Body of pancreas (tissue), 4 donors: Measurements from ENCODE around the gene FAM3D. TPM values are rescaled to one million over a fixed set of nuclear protein-coding genes. Genes with fewer than 3 reads are reported as not detected.
"Not testable (repeated sequence)": the region's sequence is repeated elsewhere in the genome, so short reads cannot be mapped to it uniquely, and the experiment has no call there.

Experiments used
- ATAC-seq: fragments of 150-250 bp; one replicate; pipeline ENCODE4 v1.9.1; 2016
- DNase-seq, 4 donors: peaks; one replicate each; pipeline ENCODE4 v3.0.0-alpha.2; 2019
- H3K27ac ChIP-seq, 4 donors: fragments of 200-600 bp; sonication (generic); 1 replicate in 3 of 4; 2 replicates in 1 of 4; pipeline versions ENCODE4 v1.5.1 to v1.6.1; 2016 to 2019; ENCODE audit warnings: mild to moderate bottlenecking in 1 of 4, mixed read lengths in 1 of 4, moderate library complexity in 1 of 4
- H3K27me3 ChIP-seq, 2 donors: fragments of 200-600 bp; sonication (generic); one replicate each; pipeline ENCODE4 v1.6.0; 2016; ENCODE audit warnings: mild to moderate bottlenecking in 1 of 2
- H3K36me3 ChIP-seq, 2 donors: fragments of 200-600 bp; sonication (generic); replicated peaks in 1 of 2; 2 replicates each; pipeline ENCODE4 v1.5.1; 2016; ENCODE audit warnings: low read depth in 2 of 2; ENCODE audit not compliant: insufficient read depth in 1 of 2
- H3K4me1 ChIP-seq: fragments of 200-600 bp; sonication (generic); one replicate; pipeline ENCODE4 v1.6.0; 2016
- H3K4me3 ChIP-seq, 2 donors: fragments of 200-600 bp; sonication (generic); 1 replicate in 1 of 2; 2 replicates in 1 of 2; pipeline ENCODE4 v1.5.1; 2016 to 2019
- H3K9me3 ChIP-seq, 3 donors: fragments of 200-600 bp; sonication (generic); 1 replicate in 2 of 3; 2 replicates in 1 of 3; pipeline ENCODE4 v1.5.1; 2016
- POLR2A ChIP-seq, 3 donors: fragments of 450-650 bp; IDR thresholded peaks; one replicate each; pipeline ENCODE4 v1.6.1; 2016; ENCODE audit warnings: antibody characterized with exemption in 3 of 3, mild to moderate bottlenecking in 2 of 3
- WGBS, 2 donors: methylation state at CpG; one replicate each; pipeline ENCODE4 v1.1.5; 2017; 5-methylcytosine and 5-hydroxymethylcytosine counted together
- intact Hi-C: fragments of 100-400 bp; cut with DNase I; formaldehyde crosslinking; loops from one replicate; pipeline ENCODE4 v1.15.1; 2023
- total RNA-seq, 2 donors: library from RNA; depleted of rRNA; stranded (reverse); fragments of >200 nt; gene quantifications; one replicate each; pipeline ENCODE4 v1.1.0, GENCODE V29; 2016
- TF ChIP-seq, protein P1 (sequence below), 7 experiments: fragments of 450-650 bp in 4 of 7; fragments of 200-600 bp in 3 of 7; sonication (generic) in 3 of 7; IDR thresholded peaks; one replicate each; pipeline ENCODE4 v1.5.1; 2016 to 2019; ENCODE audit warnings: antibody characterized with exemption in 7 of 7

The FAM3D gene, protein sequence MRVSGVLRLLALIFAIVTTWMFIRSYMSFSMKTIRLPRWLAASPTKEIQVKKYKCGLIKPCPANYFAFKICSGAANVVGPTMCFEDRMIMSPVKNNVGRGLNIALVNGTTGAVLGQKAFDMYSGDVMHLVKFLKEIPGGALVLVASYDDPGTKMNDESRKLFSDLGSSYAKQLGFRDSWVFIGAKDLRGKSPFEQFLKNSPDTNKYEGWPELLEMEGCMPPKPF
- total RNA-seq, result 1 to 10 TPM in 1 of 2 donors, not detected in 1; 1.8 TPM

DNA sequence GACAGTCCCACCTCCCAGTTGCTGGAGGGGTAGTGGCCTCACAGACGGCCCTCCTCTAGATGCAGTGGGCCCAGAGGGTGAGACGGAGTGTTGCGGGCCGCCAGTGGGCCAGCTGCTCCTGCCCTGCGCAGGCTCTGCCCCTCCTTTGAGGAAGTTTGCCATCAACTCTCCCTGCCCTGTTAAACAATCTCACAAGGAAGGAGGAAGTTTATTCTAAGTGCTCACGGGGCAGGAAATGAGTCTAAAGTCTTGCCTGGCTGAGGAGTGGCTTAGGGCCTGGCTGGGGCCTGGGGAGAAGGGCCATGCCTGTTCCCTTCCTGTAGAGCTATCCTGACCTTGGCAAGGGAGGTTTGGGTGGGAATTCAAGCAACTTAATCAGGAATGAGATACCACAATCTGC, at the start of gene FAM3D:
Gene FAM3D (minus strand): TSS at position 92 of the 400 bp plus-strand sequence. CDS start 11,211 bp downstream, outside the sequence.
- DNase-seq (peak in 1 of 4 donors; percentile 23), ATAC-seq (peak; percentile 45)
- Histone ChIP-seq H3K9me3 (no peaks in the 10 kb centered on the region), H3K4me3 (no peak within 1 kb of the TSS), H3K4me1 (peaks cover 10% of the 10 kb centered on the region), H3K27me3 (no peaks in the 10 kb centered on the region), H3K27ac (peak within 1 kb of the TSS in 1 of 4 donors; percentile 28), H3K36me3 (no peaks in the 10 kb centered on the region)
- intact Hi-C loops, result no loop called here
- 47 to 89% methylated on average over 5 to 6 of the region's 6 CpGs for WGBS, 2 donors
- TF ChIP-seq, protein P1, sequence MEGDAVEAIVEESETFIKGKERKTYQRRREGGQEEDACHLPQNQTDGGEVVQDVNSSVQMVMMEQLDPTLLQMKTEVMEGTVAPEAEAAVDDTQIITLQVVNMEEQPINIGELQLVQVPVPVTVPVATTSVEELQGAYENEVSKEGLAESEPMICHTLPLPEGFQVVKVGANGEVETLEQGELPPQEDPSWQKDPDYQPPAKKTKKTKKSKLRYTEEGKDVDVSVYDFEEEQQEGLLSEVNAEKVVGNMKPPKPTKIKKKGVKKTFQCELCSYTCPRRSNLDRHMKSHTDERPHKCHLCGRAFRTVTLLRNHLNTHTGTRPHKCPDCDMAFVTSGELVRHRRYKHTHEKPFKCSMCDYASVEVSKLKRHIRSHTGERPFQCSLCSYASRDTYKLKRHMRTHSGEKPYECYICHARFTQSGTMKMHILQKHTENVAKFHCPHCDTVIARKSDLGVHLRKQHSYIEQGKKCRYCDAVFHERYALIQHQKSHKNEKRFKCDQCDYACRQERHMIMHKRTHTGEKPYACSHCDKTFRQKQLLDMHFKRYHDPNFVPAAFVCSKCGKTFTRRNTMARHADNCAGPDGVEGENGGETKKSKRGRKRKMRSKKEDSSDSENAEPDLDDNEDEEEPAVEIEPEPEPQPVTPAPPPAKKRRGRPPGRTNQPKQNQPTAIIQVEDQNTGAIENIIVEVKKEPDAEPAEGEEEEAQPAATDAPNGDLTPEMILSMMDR (IDR thresholded peaks at IDR 0.05), result no peak
- no peak for TF ChIP-seq POLR2A (IDR thresholded peaks at IDR 0.05)

DNA sequence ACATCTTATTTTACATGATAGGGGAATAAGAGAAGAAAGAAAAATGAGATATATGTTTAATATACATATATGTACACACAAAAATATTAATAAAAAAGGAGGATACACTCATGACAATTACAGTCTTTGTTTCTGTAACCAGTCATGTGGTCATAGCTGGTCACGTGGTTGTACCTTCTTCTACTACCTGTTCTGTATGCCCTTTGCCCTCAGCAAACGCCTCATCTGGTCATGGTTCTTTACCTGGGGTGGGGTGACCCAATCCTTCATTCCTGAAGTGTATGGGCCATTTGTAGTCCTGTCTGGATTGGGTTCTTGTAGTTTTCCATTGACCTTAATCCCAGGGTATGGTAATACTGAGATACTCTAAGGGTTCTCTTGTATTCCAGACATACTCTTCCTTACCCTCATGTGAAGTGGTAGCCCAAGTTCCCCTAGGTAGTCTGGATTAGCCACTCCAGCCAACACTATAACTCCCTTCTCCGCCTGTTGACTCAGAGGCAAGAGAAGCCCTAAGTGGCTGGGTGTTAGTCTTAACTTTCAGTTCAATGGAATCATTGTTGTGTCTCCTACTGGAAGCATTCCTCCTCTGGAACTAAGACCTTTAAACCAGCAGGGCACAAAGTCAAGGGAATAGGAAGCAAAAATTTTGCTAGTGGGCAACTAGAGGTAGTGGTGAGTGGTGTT, 47.3 kb upstream of the FAM3D start:
- Histone ChIP-seq H3K27ac (no peak overlapping the region), H3K4me3 (no peak overlapping the region), H3K27me3 (no peaks in the 10 kb centered on the region), H3K9me3 (no peaks in the 10 kb centered on the region), H3K4me1 (no peaks in the 10 kb centered on the region), H3K36me3 (no peaks in the 10 kb centered on the region)
- WGBS, 2 donors, result 80 to 81% methylated on average over 3 of the region's 3 CpGs
- no peak for TF ChIP-seq POLR2A (IDR thresholded peaks at IDR 0.05)
- TF ChIP-seq, protein P1 (IDR thresholded peaks at IDR 0.05), result no peak
- ATAC-seq (no peak), DNase-seq (no peak)
- intact Hi-C loops, result no loop called here

DNA sequence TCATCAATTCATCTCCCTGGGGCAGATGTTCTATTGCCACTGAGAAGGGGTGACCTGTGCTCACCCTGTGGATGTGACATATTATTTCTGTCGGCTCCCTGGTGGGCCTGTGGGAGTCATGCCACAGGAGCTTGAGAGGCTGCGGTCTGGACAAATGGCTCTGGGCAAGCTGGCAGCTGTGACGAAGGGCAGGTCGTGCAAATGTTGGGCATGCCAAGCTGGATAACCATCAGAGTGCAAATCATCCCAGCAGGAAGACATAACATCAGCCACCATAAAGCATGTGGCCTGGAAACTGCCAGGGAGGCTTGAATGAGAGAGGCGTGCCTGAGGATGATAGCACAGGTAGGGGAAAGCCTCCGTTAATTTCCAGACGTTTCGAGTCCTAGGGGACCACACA, 45.3 kb upstream of the FAM3D start:
- Histone ChIP-seq H3K27me3 (no peaks in the 10 kb centered on the region), H3K27ac (no peak overlapping the region), H3K36me3 (no peaks in the 10 kb centered on the region), H3K4me1 (peaks cover 5% of the 10 kb centered on the region), H3K9me3 (no peaks in the 10 kb centered on the region), H3K4me3 (no peak overlapping the region)
- intact Hi-C loops, result no loop called here
- no peak for DNase-seq
- no peak for ATAC-seq
- WGBS, 2 donors, result 74 to 79% methylated on average over 8 of the region's 8 CpGs
- TF ChIP-seq, protein P1 (IDR thresholded peaks at IDR 0.05), result no peak
- TF ChIP-seq POLR2A (IDR thresholded peaks at IDR 0.05), result no peak

DNA sequence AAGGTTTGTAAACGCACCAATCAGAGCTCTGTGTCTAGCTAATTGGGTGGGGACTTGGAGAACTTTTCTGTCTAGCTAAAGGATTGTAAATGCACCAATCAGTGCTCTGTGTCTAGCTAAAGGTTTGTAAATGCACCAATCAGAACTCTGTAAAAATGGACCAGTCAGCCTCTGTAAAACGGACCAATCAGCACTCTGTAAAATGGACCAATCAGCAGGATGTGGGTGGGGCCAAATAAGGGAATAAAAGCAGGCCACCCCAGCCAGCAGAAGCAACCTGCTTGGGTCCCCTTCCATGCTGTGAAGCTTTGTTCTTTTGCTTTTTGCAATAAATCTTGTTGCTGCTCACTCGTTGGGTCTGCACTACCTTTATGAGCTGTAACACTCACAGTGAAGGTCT, 42.4 kb upstream of the FAM3D start:
- H3K4me3 ChIP-seq, DNase-seq, ATAC-seq, H3K4me1 ChIP-seq, H3K36me3 ChIP-seq, intact Hi-C loops, H3K27ac ChIP-seq, H3K27me3 ChIP-seq, H3K9me3 ChIP-seq: not testable (repeated sequence)
- 78 to 83% methylated on average over 3 of the region's 3 CpGs for WGBS, 2 donors

DNA sequence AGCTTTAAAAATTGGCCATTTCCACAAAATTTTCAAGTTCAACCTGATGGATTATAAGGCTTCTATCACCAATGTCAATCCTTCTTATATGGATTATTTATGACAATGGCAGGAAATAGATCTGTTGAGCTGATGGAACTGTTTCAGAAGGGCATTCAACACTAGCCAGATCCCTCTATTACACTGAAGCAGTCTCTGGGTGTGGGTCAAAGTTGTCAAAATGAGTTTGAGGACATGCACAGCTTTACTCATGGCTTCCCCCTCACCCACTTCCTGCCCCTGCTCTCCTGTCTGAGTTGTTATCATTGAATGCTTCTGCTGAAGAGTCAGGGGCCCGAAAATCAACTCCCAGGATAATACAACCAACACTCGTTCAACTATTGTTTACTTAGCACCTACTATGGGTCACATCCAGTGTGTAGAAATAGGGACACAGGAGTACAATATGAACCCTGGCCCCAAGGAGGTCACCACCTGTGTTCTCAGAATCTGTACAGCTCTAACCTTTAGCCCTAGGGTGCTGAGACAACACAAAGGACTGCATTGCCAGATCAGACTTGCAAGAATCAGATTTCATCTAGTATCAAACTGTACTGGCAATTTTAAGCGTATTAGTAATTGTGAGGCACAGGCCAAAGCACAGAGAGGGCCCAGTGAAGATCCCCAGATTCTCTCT, 41.7 kb upstream of the FAM3D start:
- TF ChIP-seq POLR2A (IDR thresholded peaks at IDR 0.05), result no peak
- intact Hi-C loops, result no loop called here
- Histone ChIP-seq H3K9me3 (no peaks in the 10 kb centered on the region), H3K4me3 (no peak overlapping the region), H3K27me3 (no peaks in the 10 kb centered on the region), H3K27ac (peak overlapping the region in 1 of 4 donors; percentile 37), H3K4me1 (peaks cover 5% of the 10 kb centered on the region), H3K36me3 (no peaks in the 10 kb centered on the region)
- DNase-seq (no peak), ATAC-seq (no peak)
- WGBS, 2 donors, result 75 to 84% methylated on average over 3 of the region's 3 CpGs
